ENCODE measurements around the gene WDFY2.

DNA sequence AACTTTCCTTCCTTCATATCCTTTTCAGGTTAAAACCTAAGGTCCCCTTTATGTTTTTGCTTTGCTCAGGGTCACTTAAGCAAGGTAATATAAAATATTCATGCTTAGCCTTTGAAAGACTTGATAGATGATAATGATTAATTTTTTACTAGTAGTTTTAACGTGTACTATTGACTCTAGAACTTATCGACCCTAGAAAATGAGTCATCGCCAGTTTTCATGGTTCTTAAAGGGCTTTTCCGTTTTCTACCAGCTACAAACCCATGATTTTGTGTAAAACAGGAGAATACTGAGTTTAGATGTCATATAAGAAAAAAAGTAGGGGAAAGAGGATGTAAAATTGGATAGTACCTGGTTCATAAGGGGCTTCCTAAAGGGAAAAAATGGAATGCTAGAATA, 144.0 kb downstream of the WDFY2 start:
- TF ChIP-seq, protein P1, sequence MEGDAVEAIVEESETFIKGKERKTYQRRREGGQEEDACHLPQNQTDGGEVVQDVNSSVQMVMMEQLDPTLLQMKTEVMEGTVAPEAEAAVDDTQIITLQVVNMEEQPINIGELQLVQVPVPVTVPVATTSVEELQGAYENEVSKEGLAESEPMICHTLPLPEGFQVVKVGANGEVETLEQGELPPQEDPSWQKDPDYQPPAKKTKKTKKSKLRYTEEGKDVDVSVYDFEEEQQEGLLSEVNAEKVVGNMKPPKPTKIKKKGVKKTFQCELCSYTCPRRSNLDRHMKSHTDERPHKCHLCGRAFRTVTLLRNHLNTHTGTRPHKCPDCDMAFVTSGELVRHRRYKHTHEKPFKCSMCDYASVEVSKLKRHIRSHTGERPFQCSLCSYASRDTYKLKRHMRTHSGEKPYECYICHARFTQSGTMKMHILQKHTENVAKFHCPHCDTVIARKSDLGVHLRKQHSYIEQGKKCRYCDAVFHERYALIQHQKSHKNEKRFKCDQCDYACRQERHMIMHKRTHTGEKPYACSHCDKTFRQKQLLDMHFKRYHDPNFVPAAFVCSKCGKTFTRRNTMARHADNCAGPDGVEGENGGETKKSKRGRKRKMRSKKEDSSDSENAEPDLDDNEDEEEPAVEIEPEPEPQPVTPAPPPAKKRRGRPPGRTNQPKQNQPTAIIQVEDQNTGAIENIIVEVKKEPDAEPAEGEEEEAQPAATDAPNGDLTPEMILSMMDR (conservative IDR thresholded peaks at IDR 0.05), result no peak
- TF ChIP-seq EZH2 (IDR thresholded peaks at IDR 0.05; ENCODE audit: low read depth), result no peak

Data from PC-9 (cell line).